Measurements from ENCODE around the gene PTPRN2. TPM values are rescaled to one million over a fixed set of nuclear protein-coding genes. Genes with fewer than 3 reads are reported as not detected.

The PTPRN2 gene
- total RNA-seq, 1 experiment from 2014 or later: 2.1 TPM

DNA sequence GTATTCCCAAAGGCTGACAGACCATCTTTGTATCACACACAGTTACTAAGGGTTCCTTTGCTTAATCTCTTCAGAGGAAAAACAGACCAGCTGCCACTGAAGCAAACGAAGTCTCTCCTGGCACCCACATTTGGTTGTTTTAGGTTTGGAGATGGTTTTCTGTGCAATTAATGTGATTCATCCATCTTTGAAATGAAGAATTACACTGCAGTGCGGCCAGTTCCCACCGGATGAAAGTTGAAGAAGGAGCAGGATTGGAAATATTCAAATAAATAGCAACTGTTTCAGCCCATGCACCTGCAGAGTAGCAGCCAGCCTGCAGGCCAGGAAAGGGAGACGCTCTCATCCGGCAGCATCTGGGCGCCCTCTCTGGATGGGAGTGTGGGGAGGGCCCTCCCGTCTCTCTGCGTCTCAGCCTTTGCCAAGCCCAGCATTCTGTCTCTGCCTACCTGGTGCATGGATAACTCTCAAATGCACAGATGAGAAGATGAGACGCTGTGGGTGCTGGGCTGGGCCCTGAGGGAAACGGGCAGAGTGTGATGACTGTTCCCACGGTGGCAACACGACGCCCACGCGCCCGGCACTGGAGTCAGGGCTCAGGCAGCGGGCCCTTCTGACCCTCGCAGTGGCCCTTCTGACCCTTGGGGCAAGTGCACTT is 214.0 kb downstream of the PTPRN2 start:
- RAD21 ChIA-PET (ENCODE audit: low non-redundant PET in 1 of 2, low total read pairs in 2 of 2, uncharacterized antibody in 2 of 2, unreplicated experiment in 2 of 2): no interaction called here
- TF ChIP-seq FOSL1 (IDR thresholded peaks at IDR 0.05; ENCODE audit: low read depth): no peak
- TF ChIP-seq ZFX (IDR thresholded peaks at IDR 0.05): no peak
- TF ChIP-seq REST (IDR thresholded peaks at IDR 0.05; ENCODE audit: low read depth): no peak
- TF ChIP-seq ZNF274 (IDR thresholded peaks at IDR 0.05; ENCODE audit: low read depth, low read length): no peak
- TF ChIP-seq, protein P1, sequence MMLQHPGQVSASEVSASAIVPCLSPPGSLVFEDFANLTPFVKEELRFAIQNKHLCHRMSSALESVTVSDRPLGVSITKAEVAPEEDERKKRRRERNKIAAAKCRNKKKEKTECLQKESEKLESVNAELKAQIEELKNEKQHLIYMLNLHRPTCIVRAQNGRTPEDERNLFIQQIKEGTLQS (IDR thresholded peaks at IDR 0.05): no peak
- no peak for TF ChIP-seq ZBTB33 (IDR thresholded peaks at IDR 0.05; ENCODE audit: extremely low read depth, insufficient replicate concordance, low read length)
- no peak for TF ChIP-seq SP1 (IDR thresholded peaks at IDR 0.05; ENCODE audit: low read depth)
- TF ChIP-seq, protein P2, sequence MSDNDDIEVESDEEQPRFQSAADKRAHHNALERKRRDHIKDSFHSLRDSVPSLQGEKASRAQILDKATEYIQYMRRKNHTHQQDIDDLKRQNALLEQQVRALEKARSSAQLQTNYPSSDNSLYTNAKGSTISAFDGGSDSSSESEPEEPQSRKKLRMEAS (IDR thresholded peaks at IDR 0.05): no peak
- TF ChIP-seq EZH2 (IDR thresholded peaks at IDR 0.05): no peak
- TF ChIP-seq SRF (IDR thresholded peaks at IDR 0.05; ENCODE audit: low read depth): no peak
- TF ChIP-seq CBX3 (IDR thresholded peaks at IDR 0.05; ENCODE audit: low read depth): no peak
- no peak for TF ChIP-seq EGR1 (IDR thresholded peaks at IDR 0.05; ENCODE audit: low read depth)
- no peak for TF ChIP-seq POLR2A (IDR thresholded peaks at IDR 0.05; ENCODE audit: borderline replicate concordance, extremely low read depth, insufficient read depth, insufficient read length)
- TF ChIP-seq JUND (IDR thresholded peaks at IDR 0.05): no peak
- TF ChIP-seq CEBPB (IDR thresholded peaks at IDR 0.05; ENCODE audit: low read depth): no peak

More for the DNA sequence above, 214.0 kb downstream of the PTPRN2 start:
- CTCF ChIA-PET: no interaction called here
- Histone ChIP-seq H3K79me2 (ENCODE audit: insufficient read depth, low read length) (no peaks in the 10 kb centered on the region), H3K9me2 (ENCODE audit: insufficient read depth) (no peaks in the 10 kb centered on the region), H2AFZ (ENCODE audit: low read depth, low read length, poor library complexity, severe bottlenecking) (no peak overlapping the region), H3K27ac (ENCODE audit: low read depth, low read length) (no peak overlapping the region), H3K9ac (ENCODE audit: low read length) (no peak overlapping the region), H3K9me3 (ENCODE audit: control insufficient read depth in 1 of 2, insufficient read depth in 1 of 2, low read depth in 1 of 2, low read length in 2 of 2) (no peaks in the 10 kb centered on the region), H3K4me2 (ENCODE audit: low read length) (no peak overlapping the region), H3K4me1 (ENCODE audit: control insufficient read depth in 1 of 2, insufficient read depth in 2 of 2, low read length in 2 of 2) (no peaks in the 10 kb centered on the region), H3K36me3 (ENCODE audit: control insufficient read depth in 1 of 2, insufficient read depth in 2 of 2, low read length in 2 of 2) (no peaks in the 10 kb centered on the region), H4K20me1 (ENCODE audit: insufficient read depth) (no peaks in the 10 kb centered on the region), H3K27me3 (ENCODE audit: insufficient read depth, low read length) (peaks cover 14% of the 10 kb centered on the region), H3K4me3 (replicated peaks in 1 of 2; ENCODE audit: low read depth in 1 of 2, low read length in 2 of 2) (no peak overlapping the region)
- ATAC-seq (no peak), DNase-seq (ENCODE audit: low read depth, low spot score) (no peak)
- BruUV-seq (replicated peaks): no TSS peak
- intact Hi-C loops (cut with micrococcal nuclease): no loop called here
- POLR2A ChIA-PET: no interaction called here
